ENCODE data around the gene TTLL10. TPM values are rescaled to one million over a fixed set of nuclear protein-coding genes. Genes with fewer than 3 reads are reported as not detected.

TTLL10 gene
- polyA plus RNA-seq, 1 donor from 2014 or later = not detected

DNA sequence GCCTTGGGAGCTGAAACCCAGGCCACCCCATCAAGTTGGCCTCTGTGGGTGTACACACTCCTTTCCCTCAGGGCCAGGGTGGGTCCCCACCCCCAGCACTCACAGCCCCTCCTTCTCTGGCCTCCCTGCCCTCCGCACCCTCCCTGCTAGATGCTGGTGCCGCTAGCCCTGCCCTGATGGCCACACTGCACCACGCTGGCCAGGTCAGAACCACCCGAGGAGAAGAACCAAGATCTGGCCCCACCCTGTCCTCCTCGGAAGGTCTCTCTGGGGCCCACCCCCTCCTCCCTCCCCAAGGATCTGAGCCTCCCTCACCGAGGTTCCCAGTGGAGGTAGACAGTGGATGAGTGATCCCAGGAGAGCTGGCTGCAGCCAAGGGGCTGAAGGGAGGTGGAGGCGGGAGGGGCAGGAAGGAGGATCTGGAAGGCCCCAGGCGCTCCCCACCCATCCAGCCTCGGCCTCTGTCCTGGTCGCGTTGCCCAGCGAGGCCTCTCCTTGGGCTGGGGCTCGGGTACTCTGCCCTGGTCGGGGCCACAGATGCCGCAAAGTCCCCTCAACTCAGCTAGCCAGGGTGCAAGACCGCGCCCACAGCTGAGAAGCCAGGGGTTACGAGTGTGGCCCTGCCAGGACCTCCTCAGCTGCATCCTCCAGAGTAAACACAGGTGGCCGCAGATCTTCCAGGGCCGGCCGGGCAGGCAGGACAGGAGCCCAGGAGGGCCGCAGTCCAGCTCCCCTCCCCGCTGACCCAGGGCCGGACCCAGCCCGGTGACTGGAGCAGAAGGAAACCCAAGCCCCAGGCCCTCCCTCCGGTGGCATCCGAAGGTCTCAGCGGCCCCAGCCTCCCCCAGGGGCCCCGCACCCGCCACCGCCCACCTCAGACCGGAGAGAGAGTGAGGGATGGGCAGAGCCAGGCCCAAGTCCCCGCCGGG is 63.5 kb downstream of the TTLL10 start:
- H3F3A ChIP-seq (ENCODE audit: insufficient read depth, low read length, poor library complexity, severe bottlenecking) = no peaks in the 10 kb centered on the region

DNA sequence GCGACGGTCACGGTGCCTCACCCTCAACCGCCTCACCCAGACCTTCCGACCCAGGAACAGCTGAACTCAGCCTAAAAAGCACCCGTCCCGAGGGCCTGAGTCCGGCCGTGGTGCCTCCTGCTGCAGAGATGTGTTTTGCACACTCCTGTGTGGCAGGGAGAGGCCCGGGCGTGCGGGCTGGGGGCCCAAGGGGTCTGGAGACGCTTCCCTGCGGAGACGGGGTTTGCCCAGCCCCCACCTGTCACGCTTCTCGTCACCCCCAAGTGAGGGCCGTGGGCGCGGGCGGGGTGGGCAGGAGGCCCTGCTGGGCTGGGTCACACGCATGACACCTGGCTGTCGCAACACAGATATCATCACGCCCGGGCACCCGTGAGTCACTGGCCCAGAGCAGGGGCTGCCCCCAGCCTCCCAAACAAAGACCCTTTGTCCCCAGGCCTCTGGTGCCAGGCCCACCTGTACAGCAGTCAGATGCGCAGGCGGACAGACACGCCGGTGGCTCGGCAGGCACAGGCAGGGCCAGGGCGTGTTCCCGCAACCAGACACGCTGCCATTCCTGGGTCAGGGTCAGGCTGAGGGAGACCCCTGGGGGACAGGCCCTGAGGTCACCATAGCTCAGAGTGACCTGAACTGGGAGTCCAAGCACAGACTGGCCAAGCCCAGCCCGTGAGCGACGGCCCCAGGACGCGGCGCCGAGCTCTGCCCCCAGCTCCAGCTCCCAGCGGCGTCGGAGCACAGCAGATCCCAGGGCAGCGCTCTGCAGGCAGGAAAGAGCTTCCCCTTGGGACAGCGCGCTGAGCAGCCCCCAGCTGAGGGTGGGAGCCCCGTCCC is 64.4 kb downstream of the TTLL10 start:
- Histone ChIP-seq H2AFZ (ENCODE audit: low read depth, low read length) (no peak overlapping the region), H3K4me3 (ENCODE audit: low read length) (no peak overlapping the region), H3K27me3 (ENCODE audit: insufficient read depth, low read depth, low read length) (no peaks in the 10 kb centered on the region), H3K27ac (ENCODE audit: low read length) (no peak overlapping the region), H3K79me2 (replicated peaks; ENCODE audit: insufficient read depth, low read length) (no peaks in the 10 kb centered on the region), H3K9me3 (ENCODE audit: low read length) (no peaks in the 10 kb centered on the region), H3F3A (ENCODE audit: insufficient read depth, low read length, poor library complexity, severe bottlenecking) (no peaks in the 10 kb centered on the region), H3K9ac (ENCODE audit: low read length) (no peak overlapping the region), H3K4me2 (ENCODE audit: low read length) (no peak overlapping the region), H3K36me3 (ENCODE audit: insufficient read depth, low read length) (no peaks in the 10 kb centered on the region), H3K9me2 (ENCODE audit: insufficient read depth, low read length) (no peaks in the 10 kb centered on the region), H4K20me1 (ENCODE audit: insufficient read depth) (no peaks in the 10 kb centered on the region)
- TF ChIP-seq EZH2 (IDR thresholded peaks at IDR 0.05; ENCODE audit: borderline replicate concordance, insufficient read depth, low read length, poor library complexity, severe bottlenecking) = no peak
- TF ChIP-seq POLR2AphosphoS5 (IDR thresholded peaks at IDR 0.05) = no peak
- TF ChIP-seq RAD21 (conservative IDR thresholded peaks at IDR 0.05) = no peak
- TF ChIP-seq EP300 (conservative IDR thresholded peaks at IDR 0.05; ENCODE audit: poor library complexity, severe bottlenecking) = no peak
- TF ChIP-seq MXI1 (conservative IDR thresholded peaks at IDR 0.05; ENCODE audit: poor library complexity, severe bottlenecking) = no peak
- TF ChIP-seq TAF1 (IDR thresholded peaks at IDR 0.05; ENCODE audit: low read depth) = no peak
- TF ChIP-seq, protein P1, sequence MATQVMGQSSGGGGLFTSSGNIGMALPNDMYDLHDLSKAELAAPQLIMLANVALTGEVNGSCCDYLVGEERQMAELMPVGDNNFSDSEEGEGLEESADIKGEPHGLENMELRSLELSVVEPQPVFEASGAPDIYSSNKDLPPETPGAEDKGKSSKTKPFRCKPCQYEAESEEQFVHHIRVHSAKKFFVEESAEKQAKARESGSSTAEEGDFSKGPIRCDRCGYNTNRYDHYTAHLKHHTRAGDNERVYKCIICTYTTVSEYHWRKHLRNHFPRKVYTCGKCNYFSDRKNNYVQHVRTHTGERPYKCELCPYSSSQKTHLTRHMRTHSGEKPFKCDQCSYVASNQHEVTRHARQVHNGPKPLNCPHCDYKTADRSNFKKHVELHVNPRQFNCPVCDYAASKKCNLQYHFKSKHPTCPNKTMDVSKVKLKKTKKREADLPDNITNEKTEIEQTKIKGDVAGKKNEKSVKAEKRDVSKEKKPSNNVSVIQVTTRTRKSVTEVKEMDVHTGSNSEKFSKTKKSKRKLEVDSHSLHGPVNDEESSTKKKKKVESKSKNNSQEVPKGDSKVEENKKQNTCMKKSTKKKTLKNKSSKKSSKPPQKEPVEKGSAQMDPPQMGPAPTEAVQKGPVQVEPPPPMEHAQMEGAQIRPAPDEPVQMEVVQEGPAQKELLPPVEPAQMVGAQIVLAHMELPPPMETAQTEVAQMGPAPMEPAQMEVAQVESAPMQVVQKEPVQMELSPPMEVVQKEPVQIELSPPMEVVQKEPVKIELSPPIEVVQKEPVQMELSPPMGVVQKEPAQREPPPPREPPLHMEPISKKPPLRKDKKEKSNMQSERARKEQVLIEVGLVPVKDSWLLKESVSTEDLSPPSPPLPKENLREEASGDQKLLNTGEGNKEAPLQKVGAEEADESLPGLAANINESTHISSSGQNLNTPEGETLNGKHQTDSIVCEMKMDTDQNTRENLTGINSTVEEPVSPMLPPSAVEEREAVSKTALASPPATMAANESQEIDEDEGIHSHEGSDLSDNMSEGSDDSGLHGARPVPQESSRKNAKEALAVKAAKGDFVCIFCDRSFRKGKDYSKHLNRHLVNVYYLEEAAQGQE (IDR thresholded peaks at IDR 0.05; ENCODE audit: borderline replicate concordance) = no peak

More for the DNA sequence above, 63.5 kb downstream of the TTLL10 start:
- Histone ChIP-seq H3K27me3 (ENCODE audit: insufficient read depth, low read depth, low read length) (no peaks in the 10 kb centered on the region), H3K36me3 (ENCODE audit: insufficient read depth, low read length) (no peaks in the 10 kb centered on the region), H3K9me3 (ENCODE audit: low read length) (no peaks in the 10 kb centered on the region), H3K4me3 (ENCODE audit: low read length) (no peak overlapping the region), H3K27ac (ENCODE audit: low read length) (no peak overlapping the region), H3K9ac (ENCODE audit: low read length) (no peak overlapping the region), H2AFZ (ENCODE audit: low read depth, low read length) (no peak overlapping the region), H3K4me2 (ENCODE audit: low read length) (no peak overlapping the region), H3K9me2 (ENCODE audit: insufficient read depth, low read length) (no peaks in the 10 kb centered on the region), H4K20me1 (ENCODE audit: insufficient read depth) (no peaks in the 10 kb centered on the region), H3K79me2 (replicated peaks; ENCODE audit: insufficient read depth, low read length) (peaks cover 3% of the 10 kb centered on the region)
- TF ChIP-seq RAD21 (conservative IDR thresholded peaks at IDR 0.05) (no peak), TAF1 (IDR thresholded peaks at IDR 0.05; ENCODE audit: low read depth) (no peak), POLR2AphosphoS5 (IDR thresholded peaks at IDR 0.05) (no peak), MXI1 (conservative IDR thresholded peaks at IDR 0.05; ENCODE audit: poor library complexity, severe bottlenecking) (no peak), EP300 (conservative IDR thresholded peaks at IDR 0.05; ENCODE audit: poor library complexity, severe bottlenecking) (no peak), EZH2 (IDR thresholded peaks at IDR 0.05; ENCODE audit: borderline replicate concordance, insufficient read depth, low read length, poor library complexity, severe bottlenecking) (no peak), CTCF (IDR thresholded peaks at IDR 0.05; ENCODE audit: poor library complexity, severe bottlenecking) (no peak)
- TF ChIP-seq, protein P1 (IDR thresholded peaks at IDR 0.05; ENCODE audit: borderline replicate concordance) = no peak
